Fibroblast of skin of right biceps (primary cell): ENCODE data around the gene USP1.

Experiments
- DNase-seq: peaks from one replicate; pipeline ENCODE4 v3.0.0-alpha.2; 2013

Gene USP1

GRCh38 chr1:62436466-62437272 is at the start of gene USP1:
Gene USP1 (plus strand): TSS chr1:62437049. CDS start chr1:62439868, 2,819 bp downstream.
- peak; percentile 100 for DNase-seq

GRCh38 chr1:62389531-62389930 is 47.3 kb upstream of the USP1 start:
- DNase-seq = no peak

- DNase-seq = no peak
These were observed 46.8 kb upstream of the USP1 start for GRCh38 chr1:62390071-62390470.

GRCh38 chr1:62391369-62391971 is 45.4 kb upstream of the USP1 start:
- peak; percentile 6 for DNase-seq

GRCh38 chr1:62392951-62393350 is 43.9 kb upstream of the USP1 start:
- DNase-seq = no peak

- no peak for DNase-seq
These were observed 42.2 kb upstream of the USP1 start for GRCh38 chr1:62394646-62395045.

- no peak for DNase-seq
These were observed 41.6 kb upstream of the USP1 start for GRCh38 chr1:62395291-62395690.

- no peak for DNase-seq
These were observed 40.0 kb upstream of the USP1 start for GRCh38 chr1:62396871-62397270.

GRCh38 chr1:62397301-62397700 is 39.5 kb upstream of the USP1 start:
- DNase-seq = no peak

- DNase-seq = peak; percentile 86
These were observed 38.5 kb upstream of the USP1 start for GRCh38 chr1:62398377-62398776.

- DNase-seq = no peak
These were observed 35.7 kb upstream of the USP1 start for GRCh38 chr1:62401034-62401760.

- no peak for DNase-seq
These were observed 31.6 kb upstream of the USP1 start for GRCh38 chr1:62405247-62405646.

- no peak for DNase-seq
These were observed 30.3 kb upstream of the USP1 start for GRCh38 chr1:62406576-62406975.

GRCh38 chr1:62407398-62408009 is 29.3 kb upstream of the USP1 start:
- DNase-seq = peak; percentile 52

GRCh38 chr1:62415687-62416086 is 21.2 kb upstream of the USP1 start:
- no peak for DNase-seq

GRCh38 chr1:62417351-62417999 is 19.4 kb upstream of the USP1 start:
- peak; percentile 12 for DNase-seq

GRCh38 chr1:62420214-62420613 is 16.6 kb upstream of the USP1 start:
- no peak for DNase-seq

- peak; percentile 22 for DNase-seq
These were observed 13.1 kb upstream of the USP1 start for GRCh38 chr1:62423580-62424242.

GRCh38 chr1:62424411-62424810 is 12.4 kb upstream of the USP1 start:
- DNase-seq = peak; percentile 51

GRCh38 chr1:62425041-62425440 is 11.8 kb upstream of the USP1 start:
- DNase-seq = no peak

GRCh38 chr1:62426237-62426636 is 10.6 kb upstream of the USP1 start:
- DNase-seq = no peak

- DNase-seq = no peak
These were observed 10.1 kb upstream of the USP1 start for GRCh38 chr1:62426794-62427193.
